Fibroblast of lung (primary cell): Measurements from ENCODE around the gene BMPR1A. TPM values are rescaled to one million over a fixed set of nuclear protein-coding genes. Genes with fewer than 3 reads are reported as not detected.

Experiments
- DNase-seq, 2 donors: peaks; one replicate each; pipeline versions ENCODE4 v3.0.0 to v3.0.0-alpha.2; 2010; ENCODE audit warnings: low read depth in 2 of 2
- H2AFZ ChIP-seq: 2 replicates; pipeline ENCODE4 v1.5.1; 2012; ENCODE audit warnings: low read length, control low read depth, inconsistent platforms
- H3K27ac ChIP-seq: 2 replicates; pipeline ENCODE4 v1.5.1; 2011; ENCODE audit warnings: low read length, control low read depth; ENCODE audit not compliant: insufficient read depth
- H3K27me3 ChIP-seq: 2 replicates; pipeline ENCODE4 v1.5.1; 2011; ENCODE audit warnings: mild to moderate bottlenecking, low read length; ENCODE audit not compliant: control insufficient read depth, insufficient read depth
- H3K36me3 ChIP-seq: 2 replicates; pipeline ENCODE4 v1.5.1; 2011; ENCODE audit warnings: low read length; ENCODE audit not compliant: control insufficient read depth, insufficient read depth
- H3K4me1 ChIP-seq: 2 replicates; pipeline ENCODE4 v1.5.1; 2011; ENCODE audit warnings: low read length; ENCODE audit not compliant: control insufficient read depth, insufficient read depth; ENCODE audit errors: extremely low read depth
- H3K4me2 ChIP-seq: 2 replicates; pipeline ENCODE4 v1.5.1; 2011; ENCODE audit warnings: low read length, control low read depth; ENCODE audit not compliant: insufficient read depth; ENCODE audit errors: extremely low read depth
- H3K4me3 ChIP-seq, 4 experiments: fragments of 200-600 bp in 1 of 4; sonication (generic) in 1 of 4; replicated peaks in 1 of 4; 2 replicates each; pipeline ENCODE4 v1.5.1; 2011 to 2016; ENCODE audit warnings: low read length in 4 of 4, low read depth in 3 of 4, mild to moderate bottlenecking in 3 of 4, control low read depth in 2 of 4, inconsistent platforms in 1 of 4, mixed read lengths in 1 of 4; ENCODE audit not compliant: insufficient read depth in 1 of 4; ENCODE audit errors: control extremely low read depth in 1 of 4
- H3K79me2 ChIP-seq: 2 replicates; pipeline ENCODE4 v1.5.1; 2012; ENCODE audit warnings: mild to moderate bottlenecking, low read length, inconsistent platforms; ENCODE audit not compliant: control insufficient read depth, insufficient read depth
- H3K9ac ChIP-seq: 2 replicates; pipeline ENCODE4 v1.5.1; 2011; ENCODE audit warnings: mild to moderate bottlenecking, low read length, control low read depth; ENCODE audit not compliant: insufficient read depth
- H3K9me3 ChIP-seq: 2 replicates; pipeline ENCODE4 v1.5.1; 2012; ENCODE audit warnings: low read depth, low read length; ENCODE audit not compliant: control insufficient read depth, insufficient read depth
- H4K20me1 ChIP-seq: 2 replicates; pipeline ENCODE4 v1.5.1; 2011; ENCODE audit warnings: low read length; ENCODE audit not compliant: control insufficient read depth, insufficient read depth; ENCODE audit errors: extremely low read depth
- EZH2 ChIP-seq: IDR thresholded peaks from 2 replicates; pipeline ENCODE4 v1.5.1; 2012; ENCODE audit warnings: low read length, control low read depth, mild to moderate bottlenecking; ENCODE audit errors: missing control alignments
- polyA plus RNA-seq, 2 donors: library from polyadenylated mRNA; depleted of rRNA in 1 of 2; stranded (reverse) in 1 of 2; unstranded in 1 of 2; fragments of >200 nt; gene quantifications; 2 replicates each; pipeline ENCODE4 v1.2.1, GENCODE V29; 2011 to 2012; ENCODE audit warnings: missing spikeins in 1 of 2
- total RNA-seq: library from RNA; depleted of rRNA; stranded (reverse); fragments of >200 nt; gene quantifications from 2 replicates; pipeline ENCODE4 v1.2.1, GENCODE V29; 2014
- TF ChIP-seq, protein P1 (sequence below), 2 donors: IDR thresholded peaks in 1 of 2; conservative IDR thresholded peaks in 1 of 2; 1 replicate in 1 of 2; 2 replicates in 1 of 2; pipeline ENCODE4 v1.5.1; 2011 to 2012; ENCODE audit warnings: low read length in 2 of 2, control low read depth in 1 of 2, inconsistent platforms in 1 of 2, low read depth in 1 of 2, mild to moderate bottlenecking in 1 of 2

The BMPR1A gene
- total and polyA plus RNA-seq, 2 donors (not counting 1 experiment from before 2014, with no cell fraction given), result 52.8 to 61.8 TPM

- H3K27ac ChIP-seq, result no peak overlapping the region
- no peaks in the 10 kb centered on the region for H3K9me3 ChIP-seq
- H3K9ac ChIP-seq, result no peak overlapping the region
- no peaks in the 10 kb centered on the region for H3K4me1 ChIP-seq
- no peaks in the 10 kb centered on the region for H3K36me3 ChIP-seq
- peaks cover 29% of the 10 kb centered on the region for H3K79me2 ChIP-seq
- H3K4me2 ChIP-seq, result no peak overlapping the region
- TF ChIP-seq, protein P1, sequence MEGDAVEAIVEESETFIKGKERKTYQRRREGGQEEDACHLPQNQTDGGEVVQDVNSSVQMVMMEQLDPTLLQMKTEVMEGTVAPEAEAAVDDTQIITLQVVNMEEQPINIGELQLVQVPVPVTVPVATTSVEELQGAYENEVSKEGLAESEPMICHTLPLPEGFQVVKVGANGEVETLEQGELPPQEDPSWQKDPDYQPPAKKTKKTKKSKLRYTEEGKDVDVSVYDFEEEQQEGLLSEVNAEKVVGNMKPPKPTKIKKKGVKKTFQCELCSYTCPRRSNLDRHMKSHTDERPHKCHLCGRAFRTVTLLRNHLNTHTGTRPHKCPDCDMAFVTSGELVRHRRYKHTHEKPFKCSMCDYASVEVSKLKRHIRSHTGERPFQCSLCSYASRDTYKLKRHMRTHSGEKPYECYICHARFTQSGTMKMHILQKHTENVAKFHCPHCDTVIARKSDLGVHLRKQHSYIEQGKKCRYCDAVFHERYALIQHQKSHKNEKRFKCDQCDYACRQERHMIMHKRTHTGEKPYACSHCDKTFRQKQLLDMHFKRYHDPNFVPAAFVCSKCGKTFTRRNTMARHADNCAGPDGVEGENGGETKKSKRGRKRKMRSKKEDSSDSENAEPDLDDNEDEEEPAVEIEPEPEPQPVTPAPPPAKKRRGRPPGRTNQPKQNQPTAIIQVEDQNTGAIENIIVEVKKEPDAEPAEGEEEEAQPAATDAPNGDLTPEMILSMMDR (conservative IDR thresholded peaks at IDR 0.05 in 1 of 2, IDR thresholded peaks at IDR 0.05 in 1 of 2; ENCODE audit: low read depth in 1 of 2, low read length in 2 of 2), result no peak
- TF ChIP-seq EZH2, result no peak
- H3K4me3 ChIP-seq, result no peak overlapping the region
- peak in 1 of 2 donors; percentile 56 for DNase-seq
- H3K27me3 ChIP-seq, result no peaks in the 10 kb centered on the region
- no peak overlapping the region for H2AFZ ChIP-seq
- H4K20me1 ChIP-seq, result no peaks in the 10 kb centered on the region
Measured at GRCh38 chr10:86813101-86813500, 56.7 kb downstream of the BMPR1A start.

GRCh38 chr10:86813982-86814381, 57.6 kb downstream of the BMPR1A start:
- H3K4me2 ChIP-seq, result peak overlapping the region; percentile 37
- no peaks in the 10 kb centered on the region for H4K20me1 ChIP-seq
- no peak overlapping the region for H3K9ac ChIP-seq
- no peaks in the 10 kb centered on the region for H3K4me1 ChIP-seq
- no peaks in the 10 kb centered on the region for H3K36me3 ChIP-seq
- no peak overlapping the region for H2AFZ ChIP-seq
- no peak overlapping the region for H3K27ac ChIP-seq
- H3K9me3 ChIP-seq, result no peaks in the 10 kb centered on the region
- TF ChIP-seq EZH2, result no peak
- TF ChIP-seq, protein P1 (conservative IDR thresholded peaks at IDR 0.05 in 1 of 2, IDR thresholded peaks at IDR 0.05 in 1 of 2; ENCODE audit: low read depth in 1 of 2, low read length in 2 of 2), result no peak
- no peak for DNase-seq
- no peaks in the 10 kb centered on the region for H3K27me3 ChIP-seq
- H3K79me2 ChIP-seq, result peaks cover 33% of the 10 kb centered on the region
- H3K4me3 ChIP-seq, result no peak overlapping the region

DNA sequence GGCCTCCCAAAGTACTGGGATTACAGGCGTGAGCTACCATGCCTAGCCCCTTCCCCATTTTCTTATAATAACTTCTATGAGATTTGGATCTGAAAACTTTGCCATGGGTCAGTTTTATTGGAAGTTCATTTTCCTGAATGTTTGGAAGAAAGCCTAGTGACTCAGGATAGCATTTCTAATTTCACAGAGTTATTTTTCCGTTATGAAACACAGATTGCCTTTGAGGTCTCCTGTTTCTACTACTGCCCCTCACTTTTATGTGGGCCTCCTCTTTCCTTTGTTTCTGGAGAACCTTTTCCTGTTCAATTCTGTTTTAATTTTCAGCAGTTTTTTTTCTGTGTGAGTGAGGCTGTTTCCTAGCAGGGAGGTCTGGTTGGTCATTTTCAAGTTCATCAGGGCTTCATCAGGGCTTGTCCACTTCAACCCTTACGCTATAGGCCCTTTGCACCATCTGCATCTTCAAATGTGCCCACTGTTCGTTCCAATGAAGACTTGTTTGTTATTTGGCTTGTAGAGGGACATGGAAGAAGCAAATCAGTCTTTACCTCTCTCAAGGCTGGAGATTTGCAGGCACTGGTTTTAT, 58.7 kb downstream of the BMPR1A start:
- Histone ChIP-seq H3K27ac (no peak overlapping the region), H3K9me3 (no peaks in the 10 kb centered on the region), H3K79me2 (peaks cover 39% of the 10 kb centered on the region), H3K4me2 (no peak overlapping the region), H4K20me1 (no peaks in the 10 kb centered on the region), H2AFZ (no peak overlapping the region), H3K4me1 (no peaks in the 10 kb centered on the region), H3K36me3 (no peaks in the 10 kb centered on the region), H3K4me3 (no peak overlapping the region), H3K27me3 (no peaks in the 10 kb centered on the region), H3K9ac (no peak overlapping the region)
- TF ChIP-seq EZH2, result no peak
- TF ChIP-seq, protein P1 (conservative IDR thresholded peaks at IDR 0.05 in 1 of 2, IDR thresholded peaks at IDR 0.05 in 1 of 2; ENCODE audit: low read depth in 1 of 2, low read length in 2 of 2), result no peak
- peak; percentile 55 to 63 for DNase-seq
